AG04450 (cell line): ENCODE results near the gene EGFL8. TPM values are rescaled to one million over a fixed set of nuclear protein-coding genes. Genes with fewer than 3 reads are reported as not detected.
"Not testable (repeated sequence)": the region's sequence is repeated elsewhere in the genome, so short reads cannot be mapped to it uniquely, and the experiment has no call there.

Experiments
- CTCF ChIA-PET: fragments of 300-600, 350-600 bp; formaldehyde crosslinking; extraction: SDS; loops from one replicate; lab custom pipeline; 2022; ENCODE audit warnings: antibody characterized with exemption, inconsistent platforms; lab: Charles Lee
- POLR2A ChIA-PET: fragments of 350-600 bp; formaldehyde crosslinking; extraction: SDS; loops from one replicate; lab custom pipeline; 2021; ENCODE audit warnings: antibody characterized with exemption, inconsistent platforms; lab: Yijun Ruan, JAX
- DNase-seq: peaks from one replicate; pipeline ENCODE4 v3.0.0-alpha.2; 2011; ENCODE audit warnings: low read depth, low spot score
- H3K27ac ChIP-seq: one replicate; pipeline ENCODE4 v1.5.1; 2012; ENCODE audit warnings: low read depth, low read length, control low read depth
- H3K27me3 ChIP-seq: one replicate; pipeline ENCODE4 v1.6.0; 2012; ENCODE audit warnings: low read length; ENCODE audit not compliant: control insufficient read depth, insufficient read depth
- H3K4me3 ChIP-seq: 2 replicates; pipeline ENCODE4 v1.5.1; 2011; ENCODE audit warnings: mild to moderate bottlenecking, low read depth, low read length, control low read depth
- H3K9me3 ChIP-seq: 2 replicates; pipeline ENCODE4 v1.5.1; 2012; ENCODE audit warnings: low read length; ENCODE audit not compliant: control insufficient read depth, insufficient read depth
- polyA plus RNA-seq: library from polyadenylated mRNA; depleted of rRNA; stranded (reverse); fragments of >200 nt; gene quantifications from 2 replicates; pipeline ENCODE4 v1.2.3, GENCODE V29; 2011
- TF ChIP-seq, protein P1 (sequence below): IDR thresholded peaks from 2 replicates; pipeline ENCODE4 v1.5.1; 2011; ENCODE audit warnings: low read depth, low read length, control low read depth, inconsistent platforms

EGFL8 gene
- polyA plus RNA-seq, 1 experiment: 2.8 TPM

GRCh38 chr6:32183030-32183429, 18.6 kb downstream of the EGFL8 start:
- TF ChIP-seq, protein P1, sequence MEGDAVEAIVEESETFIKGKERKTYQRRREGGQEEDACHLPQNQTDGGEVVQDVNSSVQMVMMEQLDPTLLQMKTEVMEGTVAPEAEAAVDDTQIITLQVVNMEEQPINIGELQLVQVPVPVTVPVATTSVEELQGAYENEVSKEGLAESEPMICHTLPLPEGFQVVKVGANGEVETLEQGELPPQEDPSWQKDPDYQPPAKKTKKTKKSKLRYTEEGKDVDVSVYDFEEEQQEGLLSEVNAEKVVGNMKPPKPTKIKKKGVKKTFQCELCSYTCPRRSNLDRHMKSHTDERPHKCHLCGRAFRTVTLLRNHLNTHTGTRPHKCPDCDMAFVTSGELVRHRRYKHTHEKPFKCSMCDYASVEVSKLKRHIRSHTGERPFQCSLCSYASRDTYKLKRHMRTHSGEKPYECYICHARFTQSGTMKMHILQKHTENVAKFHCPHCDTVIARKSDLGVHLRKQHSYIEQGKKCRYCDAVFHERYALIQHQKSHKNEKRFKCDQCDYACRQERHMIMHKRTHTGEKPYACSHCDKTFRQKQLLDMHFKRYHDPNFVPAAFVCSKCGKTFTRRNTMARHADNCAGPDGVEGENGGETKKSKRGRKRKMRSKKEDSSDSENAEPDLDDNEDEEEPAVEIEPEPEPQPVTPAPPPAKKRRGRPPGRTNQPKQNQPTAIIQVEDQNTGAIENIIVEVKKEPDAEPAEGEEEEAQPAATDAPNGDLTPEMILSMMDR: no peak
- ChIA-PET CTCF (no interaction called here), POLR2A (no interaction called here)
- H3K9me3 ChIP-seq: no peaks in the 10 kb centered on the region
- DNase-seq: no peak
- H3K4me3 ChIP-seq: no peak overlapping the region
- H3K27me3 ChIP-seq: no peaks in the 10 kb centered on the region
- no peak overlapping the region for H3K27ac ChIP-seq

DNA sequence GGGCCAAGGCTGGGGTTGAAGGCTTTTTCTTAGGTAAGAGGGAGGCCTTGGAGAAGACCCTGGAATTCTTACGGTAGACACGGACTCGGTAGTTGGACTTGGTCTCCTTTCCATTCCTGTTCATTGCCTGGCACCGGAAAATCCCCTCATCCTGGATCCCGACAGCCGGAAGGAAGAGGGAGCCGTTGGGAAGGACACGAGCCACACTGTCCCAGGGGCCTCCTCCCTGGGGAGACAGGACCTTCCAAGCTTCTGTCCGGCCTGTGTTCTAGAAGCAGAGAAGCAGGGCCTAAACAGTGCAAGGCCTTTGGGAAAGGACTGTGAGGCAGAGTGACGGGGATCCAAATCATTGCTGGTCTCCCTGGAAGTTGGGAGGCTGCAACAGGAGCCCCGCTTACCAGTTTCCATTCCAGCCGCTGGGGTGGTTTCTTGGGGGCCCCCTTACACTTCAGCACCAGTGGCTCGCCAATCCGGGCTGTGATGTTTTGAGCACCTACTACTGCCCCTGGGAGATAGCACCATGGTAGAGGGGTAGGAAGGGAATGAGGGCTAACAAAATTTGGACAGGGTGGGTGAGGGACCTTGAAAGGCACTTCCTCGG, 19.2 kb downstream of the EGFL8 start:
- ChIA-PET CTCF (no interaction called here), POLR2A (no interaction called here)

GRCh38 chr6:32184084-32184640, 19.8 kb downstream of the EGFL8 start, which contains the start of gene AGER:
TSS of gene AGER (minus strand) at chr6:32184253. CDS start at chr6:32184222, 31 bp downstream.
- ChIA-PET POLR2A (no interaction called here), CTCF (no interaction called here)

More for the DNA sequence above, 19.2 kb downstream of the EGFL8 start:
- no peak overlapping the region for H3K27ac ChIP-seq
- TF ChIP-seq, protein P1: no peak
- H3K9me3 ChIP-seq: no peaks in the 10 kb centered on the region
- no peaks in the 10 kb centered on the region for H3K27me3 ChIP-seq
- no peak overlapping the region for H3K4me3 ChIP-seq
- no peak for DNase-seq

DNA sequence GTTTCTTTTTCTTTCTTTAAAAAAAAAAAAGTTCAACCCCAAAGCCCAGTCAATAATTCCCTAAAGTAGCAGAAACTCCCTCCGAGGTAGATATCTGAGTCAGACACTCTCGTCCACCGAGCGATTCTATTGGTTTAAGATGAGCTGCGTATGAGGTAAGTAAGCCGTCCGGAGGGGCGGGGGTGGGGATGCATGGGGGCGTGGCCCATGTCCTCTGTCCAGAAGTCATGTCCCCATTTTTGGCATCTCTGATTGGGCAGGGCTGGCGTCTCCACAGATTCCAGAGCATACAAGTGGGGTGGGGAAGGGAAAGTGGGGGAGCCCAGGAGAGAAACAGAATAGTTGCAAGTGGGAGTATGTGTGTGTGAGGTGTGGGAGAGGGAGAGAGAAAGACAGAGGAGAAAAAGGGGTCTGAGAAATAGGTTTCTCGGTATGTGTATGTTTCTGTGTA, 21.3 kb downstream of the EGFL8 start:
- H3K9me3 ChIP-seq, H3K27me3 ChIP-seq, H3K4me3 ChIP-seq, H3K27ac ChIP-seq, POLR2A ChIA-PET: not testable (repeated sequence)
- CTCF ChIA-PET: interaction anchor here (2.1 kb wide), 1 partner anchor 10 kb away, joined by 17 read pairs; no protein-coding TSS in a partner anchor
- DNase-seq: peak; percentile 67

More at GRCh38 chr6:32184084-32184640, 19.8 kb downstream of the EGFL8 start, which contains the start of gene AGER:
- Histone ChIP-seq H3K9me3 (peaks cover under 1% of the 10 kb centered on the region; the same call in 1 of the 2 replicates), H3K27ac (no peak within 1 kb of the TSS), H3K4me3 (no peak within 1 kb of the TSS), H3K27me3 (no peaks in the 10 kb centered on the region)
- DNase-seq: no peak
- TF ChIP-seq, protein P1: no peak

DNA sequence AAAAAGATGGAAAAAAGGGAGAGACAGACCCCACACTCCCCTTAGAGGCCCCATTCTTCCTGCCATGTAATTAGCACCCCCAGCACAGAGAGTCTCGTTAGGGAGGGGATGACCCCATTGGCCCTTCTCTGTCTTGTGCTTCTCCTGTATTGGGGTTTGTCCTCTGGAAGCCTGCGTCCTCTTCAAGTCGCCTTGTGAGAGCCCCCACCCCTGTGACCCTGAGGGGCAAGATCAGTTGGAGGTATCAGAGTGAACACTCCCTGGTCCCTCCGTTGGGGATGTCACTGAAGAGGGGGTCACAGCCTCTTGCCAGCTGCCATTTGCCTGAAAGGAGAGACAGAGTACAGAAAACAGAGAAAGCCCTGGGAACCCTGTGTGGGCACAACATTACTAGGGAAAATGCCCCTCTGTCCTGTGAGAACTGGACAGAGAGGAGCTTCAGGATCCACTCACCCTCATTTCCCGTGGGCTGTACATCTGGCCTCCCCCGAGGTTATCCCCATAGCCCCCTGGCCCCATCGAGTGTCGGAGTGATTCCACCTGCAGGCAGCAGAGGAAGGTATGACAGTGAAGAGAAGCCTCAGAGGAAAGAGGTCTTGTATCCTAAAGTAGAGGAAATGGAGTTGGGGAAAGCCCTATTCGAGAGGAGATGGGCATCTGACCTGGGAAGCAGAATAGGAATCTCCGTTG, 21.9 kb downstream of the EGFL8 start:
- DNase-seq, POLR2A ChIA-PET, H3K9me3 ChIP-seq, H3K4me3 ChIP-seq, H3K27me3 ChIP-seq: not testable (repeated sequence)
- peak overlapping the region; percentile 31 for H3K27ac ChIP-seq
- CTCF ChIA-PET: interaction anchor here (2.1 kb wide), 1 partner anchor 9 kb away, joined by 17 read pairs; no protein-coding TSS in a partner anchor
